SW 1271 (cell line): ENCODE results near the gene TMEM132D.
A peak's percentile ranks its signal among the peaks of the same experiment; 100 is the strongest.

ENCODE experiments used
- DNase-seq, 2 experiments: peaks; one replicate each; lab custom pipeline; 2025; lab: John Stamatoyannopoulos, UW

Gene TMEM132D

DNA sequence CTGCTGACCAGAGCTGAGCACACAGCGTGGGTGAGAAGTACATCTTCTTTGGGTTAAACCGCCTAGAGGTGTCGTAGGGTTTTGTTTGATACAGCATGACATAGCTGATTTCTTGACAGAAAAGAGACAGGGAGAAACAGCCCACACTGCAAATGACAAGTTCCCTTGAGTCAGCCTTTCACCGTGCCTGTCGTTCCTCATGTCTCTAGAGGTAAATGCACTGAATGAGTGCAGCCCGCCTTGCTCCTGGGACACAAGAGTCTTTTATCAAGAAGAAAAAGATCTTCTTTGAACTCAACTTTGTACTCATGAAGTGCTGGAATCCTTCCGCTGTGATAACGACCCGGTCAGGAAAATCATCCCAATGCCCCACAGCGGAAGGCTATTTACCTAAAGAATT is 77.6 kb downstream of the TMEM132D start:
- no peak for DNase-seq

GRCh38 chr12:129825316-129825715 is 78.5 kb downstream of the TMEM132D start:
- DNase-seq, result no peak

GRCh38 chr12:129821964-129822363 is 81.9 kb downstream of the TMEM132D start:
- DNase-seq, result no peak

DNA sequence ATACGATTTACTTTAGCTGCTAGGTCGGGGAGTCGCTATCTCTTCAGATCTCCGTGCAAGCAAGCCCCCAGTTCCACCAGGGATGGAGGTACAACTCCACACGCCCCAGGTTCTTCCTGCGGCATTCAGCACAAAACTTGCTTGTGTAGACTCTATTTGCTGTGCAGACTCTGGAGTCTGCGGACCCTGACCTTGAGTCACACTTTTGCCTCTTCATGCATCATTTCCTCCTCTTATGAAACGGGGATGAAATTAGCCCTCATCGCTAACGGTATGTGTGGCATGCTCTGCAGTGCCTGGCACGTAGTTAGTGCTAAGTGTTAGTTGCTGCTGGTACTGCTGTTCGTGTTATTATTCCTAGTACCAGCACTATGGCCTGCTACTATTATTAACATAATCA is 84.4 kb downstream of the TMEM132D start:
- no peak for DNase-seq

DNA sequence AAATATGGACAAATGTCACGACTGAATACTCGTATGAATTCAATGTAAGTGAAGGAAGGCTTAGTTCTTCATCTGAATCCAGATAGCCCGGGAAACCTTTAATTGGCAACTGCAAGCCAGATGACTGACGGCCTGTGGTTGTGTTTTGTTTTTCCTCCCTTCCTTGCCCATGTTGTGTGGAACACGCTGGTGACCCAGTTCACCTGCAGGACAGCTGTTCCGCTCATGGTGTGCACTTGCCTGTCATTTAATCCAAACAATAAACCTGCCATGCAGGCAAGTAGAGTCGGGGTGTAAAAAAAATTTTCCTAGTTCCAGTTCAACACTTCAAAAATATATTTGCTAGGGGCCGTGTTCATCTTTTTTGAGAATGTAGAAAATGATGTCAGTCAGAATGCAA is 88.0 kb downstream of the TMEM132D start:
- no peak for DNase-seq

DNA sequence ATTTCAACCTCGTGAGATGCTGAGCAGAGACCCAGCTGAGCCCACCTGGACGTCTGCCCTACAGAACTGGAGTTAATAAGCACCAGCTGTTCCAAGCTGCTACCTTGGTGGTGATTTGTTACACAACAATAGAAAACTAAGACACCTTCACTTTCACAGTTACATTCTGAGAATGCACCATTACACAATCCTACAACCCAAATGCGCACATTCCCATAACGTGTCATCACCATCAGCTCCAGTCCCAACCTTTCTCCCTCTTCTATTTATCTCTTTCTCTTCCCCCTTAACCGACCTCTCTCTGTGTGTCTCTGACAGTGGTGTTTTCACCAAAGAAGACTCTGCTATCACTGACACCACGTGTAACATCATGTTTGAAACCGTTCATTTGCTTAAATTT is 91.9 kb downstream of the TMEM132D start:
- DNase-seq, result no peak

- DNase-seq, result no peak
These were observed 96.7 kb downstream of the TMEM132D start for GRCh38 chr12:129807136-129807535.

GRCh38 chr12:129791396-129791795 is 112.4 kb downstream of the TMEM132D start:
- no peak for DNase-seq

GRCh38 chr12:129790930-129791329 is 112.9 kb downstream of the TMEM132D start:
- DNase-seq, result no peak

DNA sequence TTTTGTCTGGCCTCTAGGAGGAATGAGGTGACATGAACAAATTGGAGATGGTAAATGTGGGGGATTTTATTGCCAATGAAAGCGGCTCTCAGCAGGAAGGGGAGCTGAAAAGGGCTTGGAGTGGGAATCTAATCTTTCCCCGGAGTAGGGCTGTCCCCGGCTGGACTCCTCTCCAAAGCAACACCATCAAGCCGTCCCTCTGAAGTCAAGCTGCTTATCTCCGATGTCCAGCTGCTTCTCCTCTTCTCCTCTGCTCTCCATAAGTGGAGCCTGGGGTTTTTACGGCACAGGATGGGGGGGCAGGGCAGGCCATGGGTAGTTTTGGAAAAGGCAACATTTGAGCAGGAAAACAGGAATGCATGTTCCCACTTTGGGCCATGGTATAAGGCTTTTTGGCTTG is 113.5 kb downstream of the TMEM132D start:
- no peak for DNase-seq

- DNase-seq, result no peak
These were observed 113.9 kb downstream of the TMEM132D start for GRCh38 chr12:129789921-129790320.

- DNase-seq, result no peak
These were observed 115.2 kb downstream of the TMEM132D start for GRCh38 chr12:129788506-129789084.

DNA sequence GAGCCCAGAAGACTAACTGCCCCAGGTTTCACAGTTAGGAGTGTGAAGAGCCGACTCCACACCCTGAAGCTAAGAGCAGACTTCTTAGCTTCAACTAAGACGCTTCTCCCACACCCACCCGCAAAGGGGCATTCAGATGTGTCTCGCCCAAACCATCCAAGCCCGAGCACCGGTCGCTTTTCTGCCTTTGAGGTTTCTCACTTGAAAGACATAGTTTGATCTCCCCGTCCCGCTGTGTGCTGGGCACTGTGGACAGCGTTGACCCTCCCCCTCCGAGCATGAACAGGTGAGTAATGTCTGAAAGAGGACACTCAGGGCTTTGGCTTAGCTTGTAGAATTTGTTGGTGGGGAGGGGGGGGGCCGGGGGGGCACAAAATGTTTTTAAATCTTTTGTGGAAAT is 123.8 kb downstream of the TMEM132D start:
- no peak for DNase-seq

DNA sequence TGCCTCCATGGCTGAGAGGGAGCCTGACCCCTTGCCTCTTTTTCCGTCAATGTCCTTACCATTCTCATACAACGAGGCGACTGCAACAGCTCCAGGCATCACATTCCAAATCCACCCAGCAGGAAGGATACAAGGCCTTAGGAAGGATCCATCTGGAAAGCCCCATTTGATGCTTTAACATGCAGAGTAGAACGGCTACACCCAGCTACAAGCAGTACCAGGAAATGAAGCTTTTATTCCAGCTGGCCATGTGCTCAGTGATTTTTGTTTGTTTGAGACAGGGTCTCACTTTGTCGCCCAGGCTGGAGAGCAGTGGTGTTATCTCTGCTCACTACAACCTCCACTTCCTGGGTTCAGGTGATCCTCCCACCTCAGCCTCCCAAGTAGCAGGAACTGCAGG is 124.8 kb downstream of the TMEM132D start:
- no peak for DNase-seq

GRCh38 chr12:129776977-129777667 is 126.7 kb downstream of the TMEM132D start:
- DNase-seq, result no peak

DNA sequence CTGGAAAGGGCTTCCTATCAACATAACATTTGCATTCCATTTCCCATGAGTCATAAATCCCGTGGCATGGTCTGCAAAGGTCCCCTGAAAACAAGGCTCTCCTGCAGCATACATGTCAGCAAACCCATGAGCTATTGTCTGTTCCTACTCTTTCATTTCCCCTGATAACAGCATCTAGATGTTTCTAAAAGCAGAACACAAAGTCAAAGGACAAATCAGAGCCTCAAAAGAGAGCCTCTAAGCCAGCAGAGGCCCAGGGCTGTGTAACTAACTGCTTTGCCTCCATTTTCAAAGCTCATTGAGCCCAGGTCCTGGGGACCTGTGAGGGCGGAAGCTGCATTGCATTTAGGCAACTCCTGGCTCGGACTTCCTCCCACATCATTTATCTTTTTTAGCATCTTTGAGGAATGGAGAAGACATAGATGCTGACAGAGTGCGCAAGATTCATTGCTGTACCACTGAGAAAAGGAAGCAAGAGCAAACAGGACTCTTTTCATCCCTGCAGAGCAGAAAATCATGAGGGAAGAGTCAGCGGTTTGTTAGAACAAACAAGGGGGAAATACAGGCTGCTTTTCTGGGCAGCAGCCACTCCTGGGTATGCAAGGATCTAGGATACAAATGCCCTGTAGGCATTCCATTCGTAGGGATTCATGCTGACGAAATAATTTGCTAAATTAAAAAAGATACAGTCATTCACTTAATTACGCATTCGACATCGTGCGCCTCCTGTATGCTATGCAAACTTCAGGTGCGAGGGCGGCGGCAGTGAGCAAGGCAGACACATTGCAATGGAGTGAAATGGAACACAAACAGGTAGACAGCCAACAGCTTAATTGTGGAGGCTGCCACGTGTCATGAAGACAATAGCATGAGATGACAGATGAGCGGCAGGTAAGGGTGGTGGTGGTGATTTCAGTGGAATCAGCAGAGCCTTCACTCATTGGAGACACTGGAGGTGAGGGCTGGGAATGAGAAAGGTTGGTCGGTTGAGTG is 131.0 kb downstream of the TMEM132D start:
- DNase-seq, result no peak

- no peak for DNase-seq
These were observed 132.6 kb downstream of the TMEM132D start for GRCh38 chr12:129771238-129771637.

DNA sequence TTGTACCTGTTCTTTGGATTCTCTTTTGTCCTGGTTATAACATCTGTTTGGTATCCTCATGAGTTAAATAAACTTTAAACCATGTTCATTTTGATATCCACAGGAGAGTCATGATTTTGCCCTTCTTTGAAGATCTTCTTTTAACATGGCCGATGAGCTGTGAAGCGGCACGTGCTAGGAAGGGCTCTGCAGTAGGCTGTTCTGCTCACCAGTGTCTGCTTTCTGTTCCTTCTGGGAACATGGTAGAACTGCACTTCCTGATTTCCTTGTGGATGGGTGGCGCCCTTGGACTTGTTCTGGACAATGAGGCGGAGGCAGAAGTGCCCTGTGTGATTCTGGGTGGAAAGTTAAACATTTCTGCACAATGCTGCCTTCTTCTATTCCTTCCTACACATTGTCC is 138.1 kb downstream of the TMEM132D start:
- no peak for DNase-seq

DNA sequence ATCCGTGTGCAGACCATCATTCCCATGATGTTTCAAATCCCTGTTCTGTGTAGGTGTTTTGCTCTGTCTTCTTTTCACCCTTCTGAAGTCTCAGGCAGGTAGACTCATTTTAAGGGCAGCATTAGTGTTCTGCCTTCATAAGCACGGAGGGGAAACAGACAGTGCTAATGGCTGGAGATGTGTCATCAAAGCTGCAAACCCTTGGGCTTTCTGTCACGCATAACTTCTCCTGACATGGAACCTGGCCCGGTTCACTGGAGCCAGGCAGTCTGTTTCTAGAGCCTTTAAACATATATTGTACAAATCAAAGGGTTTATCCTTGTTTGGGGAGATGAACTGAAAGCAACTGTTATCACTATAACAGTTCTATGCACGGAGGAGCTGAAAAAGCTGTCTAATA is 141.4 kb downstream of the TMEM132D start:
- no peak for DNase-seq

DNA sequence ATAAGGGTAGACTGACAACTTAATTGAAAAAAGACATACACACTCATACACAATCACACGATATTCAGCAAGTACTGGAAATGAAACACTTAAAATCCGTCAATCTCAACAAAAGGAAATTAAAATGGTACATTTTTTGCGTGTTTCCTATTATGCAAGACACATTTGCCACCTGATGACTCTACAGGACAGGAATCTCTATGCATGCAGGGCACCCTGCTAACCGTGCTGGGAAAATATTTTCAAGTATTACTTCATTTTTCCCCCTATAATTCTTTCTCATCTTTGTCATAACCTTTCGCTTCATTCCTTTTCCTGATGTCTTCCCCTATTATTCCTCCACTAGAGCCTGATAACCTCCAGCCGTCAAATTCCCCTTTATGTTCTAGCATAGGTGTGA is 150.2 kb downstream of the TMEM132D start:
- DNase-seq, result peak in 1 of 2 experiments; percentile 5

- no peak for DNase-seq
These were observed 153.4 kb downstream of the TMEM132D start for GRCh38 chr12:129750421-129750820.

GRCh38 chr12:129746318-129746717 is 157.5 kb downstream of the TMEM132D start:
- no peak for DNase-seq

- DNase-seq, result no peak
These were observed 174.7 kb downstream of the TMEM132D start for GRCh38 chr12:129729170-129729569.
